Activated CD4-positive, alpha-beta T cell treated with anti-CD3 and anti-CD28 coated beads for 24 hours (primary cell): ENCODE results near the gene FBXW11.

Source experiments
- DNase-seq, 2 donors: peaks; one replicate each; pipeline ENCODE4 v3.0.0-alpha.2; 2020; ENCODE audit warnings: low read depth in 2 of 2

Gene FBXW11

GRCh38 chr5:172015346-172015745 lies 8.9 kb upstream of the FBXW11 start:
- DNase-seq: no peak

- no peak for DNase-seq
These were observed 3.8 kb upstream of the FBXW11 start for GRCh38 chr5:172010278-172010677.

DNA sequence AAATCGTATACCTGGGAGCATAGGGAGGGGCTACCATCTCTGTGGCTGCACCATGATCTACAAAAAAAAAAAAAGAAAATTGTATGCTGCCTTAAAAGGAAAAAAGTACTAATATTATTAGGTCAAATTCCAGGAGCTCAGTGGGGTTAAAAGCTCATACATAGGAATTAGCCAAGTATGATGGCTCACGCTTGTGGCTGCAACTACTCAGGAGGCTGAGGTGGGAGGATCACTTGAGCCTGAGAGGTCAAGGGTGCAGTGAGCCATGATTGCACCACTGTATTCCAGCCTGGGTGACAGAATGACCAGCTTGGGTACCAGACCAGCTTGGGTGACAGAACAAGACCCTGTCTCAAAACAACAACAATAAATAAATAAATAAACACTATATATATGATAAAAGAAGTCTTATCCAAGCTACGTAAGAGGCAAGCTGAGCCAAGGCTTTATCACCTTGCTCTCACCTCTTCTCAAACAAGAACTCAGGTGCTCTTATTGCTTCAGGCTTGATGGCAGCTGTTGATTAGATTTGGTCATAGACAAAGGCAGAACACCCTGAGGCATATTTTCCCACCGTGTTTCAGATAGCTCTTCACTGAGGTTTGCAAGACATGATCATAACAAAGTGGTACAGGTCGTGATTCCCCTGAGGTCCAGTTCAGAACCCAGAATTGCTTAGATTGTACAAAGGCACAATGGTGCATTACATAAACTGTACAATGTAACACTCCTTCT lies 3.3 kb upstream of the FBXW11 start:
- DNase-seq: no peak

DNA sequence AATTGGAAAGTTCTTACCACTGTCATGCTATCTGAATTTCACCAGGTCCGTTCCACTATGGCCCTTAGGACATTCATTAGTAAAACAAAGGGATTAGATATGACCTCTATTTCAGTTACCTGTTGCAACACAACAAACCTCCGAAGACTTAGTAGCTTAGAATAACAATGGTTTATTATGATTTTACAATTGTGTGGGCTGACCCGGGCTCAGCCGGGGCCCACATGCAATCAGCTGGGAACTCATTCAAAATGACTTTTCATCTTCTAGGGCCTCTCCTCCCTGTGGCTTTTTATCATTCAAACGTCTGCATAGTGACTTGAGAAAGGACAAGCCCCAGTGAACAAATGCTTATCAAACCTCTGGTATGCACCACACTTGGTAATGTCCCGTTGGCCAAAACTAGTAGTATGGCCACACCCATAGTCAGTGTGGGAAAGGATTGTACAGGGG lies 2.3 kb upstream of the FBXW11 start:
- DNase-seq: no peak

- no peak for DNase-seq
These were observed 1.6 kb upstream of the FBXW11 start for GRCh38 chr5:172008111-172008455.

DNA sequence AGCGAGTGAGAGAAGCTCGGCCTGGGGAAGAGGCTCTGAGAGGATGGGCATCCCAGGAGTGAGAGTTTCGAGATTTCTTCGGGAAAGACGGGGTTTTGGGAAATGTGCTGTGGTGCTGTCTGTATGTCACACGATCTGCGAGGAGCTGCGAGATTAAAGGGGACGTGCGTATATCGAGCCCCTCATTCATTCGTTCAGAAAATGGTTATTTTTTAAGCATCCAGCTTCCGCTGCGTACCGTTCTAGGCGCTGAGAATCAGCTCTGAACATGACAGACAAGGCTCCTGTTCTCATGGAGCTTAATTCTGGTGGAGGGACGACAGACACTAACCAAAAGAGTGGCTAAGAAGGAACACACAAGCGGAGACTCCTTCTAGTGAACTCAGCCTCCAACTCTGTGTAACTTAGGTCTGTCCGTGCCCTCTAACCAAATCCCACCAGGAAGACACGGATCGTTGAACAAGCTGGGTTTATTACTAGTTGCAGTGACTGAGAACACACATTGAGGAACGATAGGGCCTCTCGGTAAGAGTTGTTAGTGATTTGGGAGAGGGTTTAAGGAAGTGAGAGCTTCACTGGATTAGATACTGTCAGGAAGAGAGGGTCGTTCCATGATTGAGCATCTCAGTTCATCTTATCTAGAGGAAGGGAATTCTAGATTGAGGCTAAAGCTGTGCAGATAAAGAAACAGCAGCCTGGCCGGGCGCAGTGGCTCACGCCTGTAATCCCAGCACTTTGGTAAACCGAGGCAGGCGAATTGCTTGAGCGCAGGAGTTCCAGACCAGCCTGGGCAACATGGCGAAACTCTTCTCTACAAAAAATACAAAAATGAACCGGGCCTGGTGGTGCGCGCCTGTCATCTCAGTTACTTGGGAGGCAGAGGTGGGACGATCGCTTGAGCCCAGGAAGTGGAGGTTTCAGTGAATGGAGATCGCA lies 1.0 kb upstream of the FBXW11 start:
- no peak for DNase-seq

- no peak for DNase-seq
These were observed 624 bp downstream of the FBXW11 start for GRCh38 chr5:172005708-172006320.

GRCh38 chr5:172004824-172005237 lies 1.6 kb downstream of the FBXW11 start:
- no peak for DNase-seq

DNA sequence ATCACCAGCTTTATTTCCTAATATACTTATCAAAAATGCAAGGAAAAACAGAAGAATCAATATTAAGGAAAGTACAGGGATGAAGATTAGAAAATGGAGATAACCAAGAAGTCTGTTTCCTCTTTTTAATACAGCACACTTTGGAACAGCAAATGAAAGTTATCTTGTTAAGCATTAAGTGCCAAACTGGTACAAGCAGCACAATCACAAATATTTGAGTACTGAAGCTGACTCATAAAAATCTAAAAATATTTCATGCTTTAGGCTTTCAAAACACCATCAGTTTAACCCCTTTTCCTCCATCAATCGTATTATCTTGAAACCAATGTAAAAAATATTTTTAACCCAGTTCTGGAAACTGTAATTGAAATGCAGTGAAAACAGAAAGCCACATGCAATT lies 2.7 kb downstream of the FBXW11 start:
- DNase-seq: no peak

GRCh38 chr5:172002840-172003512 lies 3.5 kb downstream of the FBXW11 start:
- no peak for DNase-seq

DNA sequence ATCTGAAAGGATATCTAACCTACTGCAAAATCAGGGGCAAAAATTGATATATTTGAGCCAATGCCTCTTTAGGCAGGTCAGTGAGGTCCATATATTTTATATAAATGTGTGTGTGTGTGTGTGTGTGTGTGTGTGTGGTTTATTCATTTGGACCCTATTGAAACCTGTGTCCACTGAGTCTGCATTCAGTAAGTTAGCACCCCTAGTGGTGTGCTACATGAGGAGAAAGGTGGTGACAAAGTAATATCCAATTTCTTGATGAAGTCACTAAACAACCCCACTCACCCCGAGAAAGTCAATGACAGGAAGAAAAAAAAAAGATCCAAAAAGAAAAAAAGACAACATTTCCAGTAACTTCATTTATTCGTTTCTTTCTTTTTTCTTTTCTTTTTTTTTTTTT lies 4.1 kb downstream of the FBXW11 start:
- DNase-seq: no peak

DNA sequence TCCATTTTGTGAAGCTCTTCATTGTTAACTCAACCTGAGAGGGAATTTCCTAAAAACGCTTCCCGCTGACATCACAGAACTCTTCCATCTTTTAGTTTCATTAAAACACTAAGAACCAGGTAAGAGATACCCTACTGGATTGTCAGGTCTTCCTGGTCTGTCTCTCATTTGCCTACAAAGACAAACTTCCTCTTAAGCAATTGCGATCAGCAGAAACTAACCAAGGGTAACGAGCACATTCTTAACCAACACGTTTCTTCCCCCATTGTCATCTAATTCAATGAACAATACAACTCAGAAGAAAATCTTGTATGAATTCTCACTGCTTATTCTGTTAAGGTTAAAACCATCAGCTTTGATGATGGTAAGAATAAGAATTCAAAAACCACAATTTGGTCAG lies 6.6 kb downstream of the FBXW11 start:
- no peak for DNase-seq

DNA sequence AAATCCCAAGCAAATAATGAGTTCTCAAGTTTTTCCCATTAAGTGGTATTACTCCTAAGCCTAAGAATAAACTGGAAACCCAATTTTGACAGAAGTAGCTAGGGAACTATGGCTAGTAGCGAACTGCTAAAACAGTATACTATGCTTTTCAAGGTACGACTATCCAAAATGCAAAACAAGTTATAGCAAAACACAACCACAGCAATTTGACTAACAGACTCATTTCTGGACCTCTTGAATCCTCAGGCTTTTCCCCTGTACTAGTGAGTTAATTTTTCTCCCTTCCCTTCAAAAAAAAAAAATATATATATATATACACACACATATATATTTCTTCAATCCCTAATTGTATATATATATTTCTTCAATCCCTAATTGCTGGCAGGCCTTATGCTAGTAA lies 7.3 kb downstream of the FBXW11 start:
- DNase-seq: no peak

DNA sequence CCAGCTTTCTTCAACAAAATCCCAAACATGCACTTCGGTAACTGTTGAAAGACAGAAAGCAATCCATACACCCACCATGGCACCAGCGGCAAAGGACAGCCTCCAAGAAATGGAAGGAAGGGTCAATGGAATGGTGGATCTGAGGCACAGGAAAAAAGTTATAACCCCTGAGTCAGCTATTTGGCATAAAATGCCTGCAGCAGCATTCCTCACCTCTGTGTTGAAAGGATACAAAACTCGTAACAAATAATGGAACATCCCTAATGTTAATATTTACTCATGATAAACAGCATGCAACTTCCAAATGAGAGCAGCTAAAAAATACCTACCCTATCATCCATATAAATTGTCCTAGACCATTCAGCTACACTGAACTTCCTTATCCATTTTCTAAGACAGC lies 9.4 kb downstream of the FBXW11 start:
- DNase-seq: no peak

DNA sequence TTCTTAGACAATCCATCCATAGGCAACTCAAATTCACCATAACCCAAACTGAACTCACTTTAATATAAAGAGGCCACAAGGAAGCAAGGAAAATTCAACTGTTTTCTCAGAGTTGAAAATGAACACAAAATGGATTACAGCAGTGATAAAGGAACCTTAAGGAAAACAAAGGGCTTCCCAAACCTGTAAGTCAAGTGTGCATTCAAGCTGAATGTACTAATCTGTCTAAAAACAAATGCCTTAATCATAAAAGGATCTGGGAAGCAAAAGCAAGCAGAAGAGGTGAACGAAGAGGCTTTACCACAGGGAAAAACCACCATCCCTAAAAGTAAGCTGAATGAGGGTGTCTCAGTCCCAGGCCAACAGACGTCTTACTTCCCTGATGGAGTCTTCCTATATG lies 13.6 kb downstream of the FBXW11 start:
- DNase-seq: no peak

DNA sequence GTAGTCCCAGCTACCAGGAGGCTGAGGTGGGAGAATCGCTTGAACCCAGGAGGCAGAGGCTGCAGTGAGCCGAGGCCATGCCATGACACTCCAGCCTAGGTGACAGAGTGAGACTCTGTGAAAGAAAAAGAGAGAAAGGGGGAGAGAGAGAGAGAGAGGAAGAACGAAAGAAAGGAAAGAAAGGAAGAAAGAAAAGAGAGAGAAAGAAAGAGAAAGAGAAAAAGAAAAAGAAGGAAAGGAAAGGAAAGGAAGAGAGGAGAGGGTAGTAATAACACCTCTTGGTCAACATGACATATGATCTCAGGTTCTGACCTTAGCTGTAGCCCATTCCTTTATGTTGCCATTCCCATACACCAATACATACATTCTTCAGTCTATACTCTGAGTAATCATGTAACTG lies 14.1 kb downstream of the FBXW11 start:
- no peak for DNase-seq

DNA sequence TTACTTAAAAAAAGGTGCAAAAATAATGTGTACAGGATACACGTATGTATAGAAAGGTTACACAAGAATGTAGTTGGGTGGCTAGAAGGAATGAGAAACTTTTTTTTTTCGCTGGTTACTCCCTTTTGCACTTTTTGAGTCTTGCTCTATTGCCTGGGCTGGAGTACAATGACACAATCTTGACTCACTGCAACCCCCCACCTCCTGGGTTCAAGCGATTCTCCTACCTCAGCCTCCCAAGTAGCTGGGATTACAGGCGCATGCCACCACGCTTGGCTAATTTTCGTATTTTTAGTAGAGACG lies 15.8 kb downstream of the FBXW11 start:
- DNase-seq: no peak

GRCh38 chr5:171989946-171990712 lies 16.3 kb downstream of the FBXW11 start:
- DNase-seq: no peak

- no peak for DNase-seq
These were observed 17.2 kb downstream of the FBXW11 start for GRCh38 chr5:171989276-171989675.

GRCh38 chr5:171986772-171987171 lies 19.7 kb downstream of the FBXW11 start:
- DNase-seq: no peak

DNA sequence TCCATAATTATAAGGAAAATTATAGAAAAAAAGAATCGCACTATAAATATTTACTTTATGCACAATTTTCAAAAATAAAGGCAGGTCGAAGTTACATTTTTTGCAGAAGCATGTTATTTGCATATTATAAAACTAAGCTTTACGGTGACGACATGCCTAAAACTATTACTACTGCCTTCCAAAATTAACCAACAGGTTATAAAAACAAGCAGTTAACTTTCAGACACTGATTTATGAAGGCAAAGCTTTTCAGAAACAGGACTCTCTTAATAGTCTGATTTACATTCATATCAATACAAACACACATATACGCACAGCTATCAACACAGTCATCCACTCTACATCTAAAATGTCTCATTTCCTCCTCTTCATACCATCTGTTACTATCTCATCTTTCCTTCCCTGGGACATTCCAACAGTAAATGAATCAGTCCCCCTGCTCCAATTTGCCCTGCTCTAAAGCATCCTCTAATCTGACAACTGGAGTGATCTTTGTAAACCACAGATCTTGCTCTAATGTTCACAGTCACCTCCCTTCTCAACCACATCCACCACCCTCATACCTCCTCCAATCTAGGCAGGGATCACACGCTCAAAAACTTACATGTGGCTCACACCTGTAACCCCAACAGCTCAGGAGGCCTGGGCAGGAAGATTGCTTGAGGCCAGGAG lies 21.6 kb downstream of the FBXW11 start:
- DNase-seq: no peak
